Stromal cell of bone marrow (primary cell): ENCODE data around the gene FAF2.
"Not testable (repeated sequence)": the region's sequence is repeated elsewhere in the genome, so short reads cannot be mapped to it uniquely, and the experiment has no call there.

Source experiments
- DNase-seq: peaks from one replicate; pipeline ENCODE4 v3.0.0-alpha.2; 2012; ENCODE audit warnings: low read depth

FAF2 gene

GRCh38 chr5:176447978-176448608 is at the start of gene FAF2:
Gene FAF2 (plus strand): TSS chr5:176448385. CDS start chr5:176448408, 23 bp downstream.
- DNase-seq = peak; percentile 96

- no peak for DNase-seq
Measured at GRCh38 chr5:176400382-176401156, 47.6 kb upstream of the FAF2 start.

GRCh38 chr5:176401281-176402205 is 46.6 kb upstream of the FAF2 start:
- DNase-seq = no peak

DNA sequence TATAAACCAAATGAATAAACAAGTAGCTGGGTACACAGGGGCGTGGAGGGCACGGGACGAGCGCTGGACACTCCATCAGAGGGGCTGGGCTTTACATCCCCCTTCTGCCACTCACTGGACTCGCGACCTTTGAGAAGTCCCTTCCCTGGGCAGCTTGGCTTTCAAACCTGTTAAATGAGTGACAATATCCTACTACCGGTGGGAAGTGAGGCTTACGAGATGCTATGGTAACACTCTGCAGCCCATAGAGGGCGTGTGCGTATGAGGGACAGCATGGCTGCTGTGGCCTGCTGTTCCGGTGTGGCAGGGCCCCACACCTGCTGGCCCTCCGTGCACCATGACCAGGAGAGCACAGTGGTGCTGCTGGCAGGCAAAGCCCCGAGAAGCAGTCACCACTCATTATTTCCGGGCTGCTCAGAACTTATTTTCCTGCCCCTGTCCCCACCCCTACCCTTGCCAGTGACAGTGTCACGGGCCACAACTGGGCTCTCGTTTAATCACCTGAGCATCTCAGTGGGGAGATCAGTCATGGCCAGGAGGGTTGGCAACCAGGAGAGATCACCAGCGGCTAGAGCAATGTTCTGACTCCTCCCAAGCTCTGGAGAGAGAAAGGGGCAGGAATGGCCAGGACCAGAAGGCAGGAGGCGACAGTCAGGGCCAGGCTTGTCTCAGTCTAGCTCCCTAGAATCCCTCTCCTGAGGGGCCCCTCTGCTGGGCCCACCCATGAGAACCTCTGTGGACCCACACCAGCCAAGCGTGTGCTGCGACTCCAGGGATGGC is 42.3 kb upstream of the FAF2 start:
- DNase-seq = no peak

- no peak for DNase-seq
Measured at GRCh38 chr5:176406436-176407052, 41.6 kb upstream of the FAF2 start.

DNA sequence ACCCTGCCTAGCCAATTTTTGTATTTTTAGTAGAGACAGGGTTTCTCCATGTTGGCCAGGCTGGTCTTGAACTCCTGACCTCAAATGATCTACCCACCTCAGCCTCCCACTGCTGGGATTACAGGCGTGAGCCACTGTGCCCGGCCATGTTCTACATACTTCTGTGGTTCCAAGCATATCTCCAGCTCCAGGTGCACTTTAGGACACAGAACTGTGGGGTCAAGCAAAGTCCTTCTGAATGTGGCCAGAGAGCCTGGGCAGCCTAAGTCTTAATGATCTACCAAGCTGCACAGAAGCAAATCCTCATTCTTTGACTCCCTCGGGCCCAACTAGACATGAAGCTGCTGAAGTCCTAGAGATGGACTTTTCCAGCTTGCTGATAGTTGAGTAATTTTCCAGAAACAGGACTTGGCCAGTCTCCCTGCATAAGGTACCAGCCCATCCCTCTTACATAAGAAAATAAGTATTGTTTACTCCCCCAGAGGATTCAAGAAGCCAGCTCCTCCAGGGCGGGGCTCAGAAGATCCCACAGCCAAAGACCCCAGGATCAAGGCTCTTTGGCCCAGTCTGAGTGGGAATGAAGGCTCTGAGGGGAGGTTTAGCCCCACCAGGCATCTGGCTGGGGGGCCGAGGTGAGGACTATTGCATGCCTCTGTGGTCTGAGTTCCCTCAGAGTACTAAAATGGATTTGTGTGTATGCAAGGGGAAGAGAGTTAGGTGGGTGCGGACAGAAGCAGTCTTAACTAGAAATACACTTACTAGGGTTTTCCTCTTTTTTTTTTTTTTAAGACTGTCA is 40.5 kb upstream of the FAF2 start:
- peak; percentile 22 for DNase-seq

DNA sequence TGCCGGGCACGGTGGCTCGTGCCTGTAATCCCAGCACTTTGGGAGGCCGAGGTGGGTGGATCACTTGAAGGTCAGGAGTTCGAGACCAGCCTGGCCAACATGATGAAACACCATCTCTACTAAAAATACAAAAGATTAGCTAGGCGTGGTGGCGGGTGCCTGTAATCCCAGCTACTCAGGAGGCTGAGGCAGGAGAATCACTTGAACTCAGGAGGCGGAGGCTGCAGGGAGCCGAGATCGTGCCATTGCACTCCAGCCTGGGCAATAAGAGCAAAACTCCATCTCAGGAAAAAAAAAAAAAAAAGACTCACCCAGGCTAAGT is 40.0 kb upstream of the FAF2 start:
- DNase-seq = not testable (repeated sequence)

- no peak for DNase-seq
Measured at GRCh38 chr5:176408590-176408989, 39.6 kb upstream of the FAF2 start.

- no peak for DNase-seq
Measured at GRCh38 chr5:176409765-176410164, 38.4 kb upstream of the FAF2 start.

DNA sequence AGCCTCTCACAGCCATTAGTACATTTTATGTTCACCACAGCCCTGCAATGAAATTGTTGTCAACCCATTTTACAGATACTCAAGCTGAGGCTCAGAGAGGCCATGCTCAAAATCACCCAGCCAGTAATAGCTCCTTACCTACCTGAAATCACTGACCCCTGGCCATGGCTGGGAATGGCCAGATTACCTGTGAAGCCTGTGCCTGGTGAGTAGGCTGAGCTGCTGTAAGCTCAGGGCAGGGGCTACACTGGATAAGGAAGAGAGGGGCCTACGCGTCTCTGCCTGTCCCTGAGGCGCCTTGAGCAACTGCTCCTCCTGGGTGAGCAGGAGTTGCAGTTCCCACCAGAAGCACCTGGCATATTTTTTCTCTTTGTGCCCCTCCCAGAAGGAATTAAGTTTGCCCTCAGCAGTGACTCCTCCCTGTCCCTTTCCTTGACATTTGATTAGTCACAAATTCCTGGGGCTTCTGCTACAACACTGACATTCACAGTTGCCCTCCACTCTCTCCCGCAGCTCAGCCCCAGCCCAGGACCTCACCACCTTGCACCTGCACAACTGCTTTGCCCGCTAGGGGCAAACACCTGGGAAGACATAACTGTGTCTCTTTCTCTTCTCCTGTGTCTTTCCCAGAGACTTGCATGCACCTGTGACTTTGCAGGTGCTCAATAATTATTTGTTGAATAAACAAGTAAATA is 37.6 kb upstream of the FAF2 start:
- DNase-seq = no peak

GRCh38 chr5:176412517-176413254 is 35.5 kb upstream of the FAF2 start:
- no peak for DNase-seq

DNA sequence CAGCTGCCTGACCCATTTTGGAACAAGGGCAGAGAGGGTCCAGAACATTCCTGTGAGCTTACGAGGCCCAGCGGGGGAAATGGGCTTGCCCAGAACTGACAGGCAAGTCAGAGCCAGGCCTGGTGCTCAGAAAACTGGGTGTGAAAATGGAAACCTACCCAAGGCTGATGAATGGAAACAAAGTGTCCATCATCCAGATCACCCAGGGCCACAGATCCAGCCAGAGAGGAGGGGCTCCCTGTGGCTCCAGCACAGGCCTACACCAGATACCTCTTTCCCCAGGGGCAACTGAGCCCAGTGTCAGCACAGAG is 35.0 kb upstream of the FAF2 start:
- no peak for DNase-seq

DNA sequence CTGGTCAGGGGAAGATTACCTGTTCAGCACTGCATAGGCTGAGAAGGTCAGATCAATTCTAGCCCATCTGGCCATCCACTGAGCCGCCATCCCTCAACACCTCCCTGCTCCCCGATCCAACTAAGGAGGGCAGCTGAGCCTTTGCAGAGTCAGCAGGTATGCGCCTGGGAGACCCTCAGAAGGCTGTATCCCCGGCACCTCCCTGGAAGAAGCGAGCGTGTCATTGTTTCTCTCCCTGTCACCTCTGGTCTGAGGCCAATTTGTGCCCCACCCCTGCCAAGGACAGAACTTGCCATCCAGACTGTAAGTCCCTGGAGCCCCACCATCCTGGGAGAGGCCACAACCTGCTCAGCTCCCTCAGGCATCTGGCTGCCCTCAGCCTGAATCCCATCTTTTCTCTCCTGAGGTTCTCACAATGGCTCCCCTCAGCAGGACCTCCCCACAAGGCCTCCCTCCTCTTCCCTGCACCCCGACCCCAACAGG is 34.4 kb upstream of the FAF2 start:
- no peak for DNase-seq

DNA sequence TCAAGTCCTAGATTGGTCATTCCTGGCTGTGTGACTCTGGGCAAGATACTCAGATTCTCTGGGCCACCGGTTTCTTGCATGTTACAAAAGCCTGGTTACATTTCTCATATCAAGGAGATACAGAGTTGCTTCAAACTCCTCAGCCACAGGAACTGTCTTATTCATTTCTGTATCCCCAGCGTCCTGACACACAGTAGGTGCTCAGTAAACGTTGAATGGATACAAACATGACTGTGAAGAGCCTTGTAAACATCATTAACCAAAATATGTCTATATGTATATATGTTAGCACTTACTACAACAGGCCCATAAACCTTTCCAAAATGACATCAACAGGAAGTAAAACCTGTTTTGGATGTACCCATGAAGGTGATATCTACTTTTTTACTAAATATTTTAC is 33.5 kb upstream of the FAF2 start:
- DNase-seq = no peak

DNA sequence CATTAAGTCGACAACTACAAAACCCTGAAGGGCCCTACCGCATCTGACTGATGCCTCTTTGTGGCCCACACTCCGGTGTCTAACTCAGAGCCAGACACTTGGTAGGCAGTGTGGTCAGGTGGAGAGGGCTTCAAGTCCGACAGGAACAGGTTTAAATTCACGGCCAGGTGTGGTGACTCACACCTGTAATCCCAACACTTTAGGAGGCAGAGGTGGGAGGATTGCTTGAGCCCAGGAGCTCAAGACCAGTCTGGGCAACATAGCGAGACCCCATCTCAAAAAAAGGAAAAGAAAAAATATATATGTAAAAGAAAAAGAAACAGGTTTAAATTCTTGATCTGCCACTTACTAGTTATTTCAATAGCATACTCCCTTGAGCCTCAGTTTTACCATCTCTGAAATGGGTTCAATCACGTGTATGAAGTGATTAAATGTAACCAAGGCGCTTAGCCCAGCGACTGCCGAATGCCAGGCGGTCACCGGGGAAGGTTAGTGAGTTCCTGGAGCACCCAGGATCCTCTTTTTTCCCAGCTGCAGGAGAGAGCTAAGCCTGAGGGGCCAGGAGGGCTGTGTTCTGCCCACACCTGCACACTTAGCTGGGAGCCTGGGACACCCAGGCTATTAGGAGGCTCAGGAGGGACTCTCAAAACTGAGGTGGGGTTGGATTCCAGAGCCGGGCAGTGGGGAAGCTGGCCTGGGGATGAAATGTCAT is 32.8 kb upstream of the FAF2 start:
- no peak for DNase-seq

DNA sequence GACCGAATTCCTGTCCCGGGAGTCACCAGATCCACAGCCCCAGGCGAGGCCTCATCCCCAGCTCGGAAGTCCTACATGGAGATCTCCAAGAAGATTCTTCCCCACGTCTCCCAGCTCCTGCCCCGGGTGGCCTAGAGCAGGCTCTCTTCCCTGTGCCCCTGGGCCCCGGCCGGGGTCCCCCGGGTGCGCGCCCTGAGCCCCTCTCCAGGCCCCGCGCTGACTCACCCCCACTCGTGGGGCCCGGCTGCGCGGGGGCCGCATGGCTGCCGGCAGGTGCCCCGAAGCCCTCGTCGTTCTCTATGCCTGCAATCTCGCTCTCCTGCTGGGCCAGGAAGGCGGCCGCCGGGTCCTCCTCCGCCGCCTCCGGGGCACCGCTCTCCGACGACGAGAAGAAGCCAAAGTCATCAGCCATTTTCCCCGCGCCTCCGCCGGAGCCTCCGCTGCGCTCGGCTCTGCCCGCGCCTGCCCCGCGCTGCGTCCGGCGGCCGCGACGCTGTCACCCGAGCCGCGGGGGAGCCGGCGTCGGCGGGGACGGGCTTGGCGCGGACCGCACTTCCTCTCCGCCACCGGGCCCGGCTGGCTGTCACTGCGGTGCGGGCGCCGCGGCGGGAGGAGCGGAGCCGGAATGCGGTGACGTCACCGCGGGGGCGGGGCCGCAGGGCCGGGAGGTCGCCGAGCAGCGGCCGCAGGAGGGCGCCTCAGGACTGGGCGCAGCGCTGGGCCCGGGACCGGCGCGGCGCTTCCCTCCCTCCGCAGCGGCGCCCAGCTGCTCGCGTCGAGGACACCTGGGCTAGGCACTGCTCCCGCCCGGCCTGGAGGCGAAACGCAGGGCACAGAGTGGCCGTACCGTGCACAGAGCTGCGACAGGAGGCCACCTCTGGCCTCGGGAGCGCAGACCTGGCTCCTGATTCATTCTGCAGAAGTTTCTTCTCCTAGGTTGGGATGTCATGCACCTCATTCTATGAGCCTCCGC is 31.9 kb upstream of the FAF2 start, which contains the start of gene CLTB:
Gene CLTB, minus strand, starts transcription at position 588 of the 973 bp plus-strand sequence. Its CDS starts 176 bp downstream, at position 412.
- peak; percentile 67 for DNase-seq

DNA sequence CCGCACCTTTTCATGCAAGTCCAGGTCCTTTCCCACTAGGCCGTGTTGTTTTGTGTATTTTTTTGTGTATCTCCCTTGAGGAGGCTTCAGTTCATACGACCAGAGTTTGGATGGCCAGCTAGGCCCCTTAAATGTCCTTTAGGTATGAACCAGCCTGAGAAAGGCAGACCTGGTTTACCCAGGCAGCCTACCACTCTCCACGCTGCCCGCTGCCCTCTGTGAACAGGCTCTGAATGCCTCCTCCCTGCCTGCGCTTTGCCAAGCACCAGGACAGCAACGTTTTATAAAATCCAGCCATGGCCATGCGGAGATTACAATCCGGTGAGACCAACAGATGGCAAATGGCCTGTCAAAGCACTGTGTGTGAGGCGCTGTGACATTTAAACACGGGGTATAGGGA is 31.2 kb upstream of the FAF2 start:
- no peak for DNase-seq
